Neuronal stem cell (in vitro differentiated cells): ENCODE data around the gene NTSR1.

Experiments
- DNase-seq: peaks from one replicate; pipeline ENCODE4 v3.0.0-alpha.2; 2013; ENCODE audit warnings: low spot score
- H2AFZ ChIP-seq: one replicate; pipeline ENCODE4 v1.6.1; 2013; ENCODE audit warnings: mild to moderate bottlenecking, low read length, inconsistent platforms
- H2AK5ac ChIP-seq: 2 replicates; pipeline ENCODE4 v1.6.1; 2013; ENCODE audit warnings: low read depth, mild to moderate bottlenecking, inconsistent platforms, low read length, moderate library complexity, mixed read lengths
- H2BK120ac ChIP-seq: 2 replicates; pipeline ENCODE4 v1.6.1; 2013; ENCODE audit warnings: low read depth, mild to moderate bottlenecking, inconsistent platforms, low read length, moderate library complexity, mixed read lengths
- H2BK12ac ChIP-seq: one replicate; pipeline ENCODE4 v1.6.1; 2013; ENCODE audit warnings: low read length, inconsistent platforms
- H2BK15ac ChIP-seq: 2 replicates; pipeline ENCODE4 v1.6.1; 2013; ENCODE audit warnings: mild to moderate bottlenecking, low read length, inconsistent platforms, mixed read lengths
- H2BK5ac ChIP-seq: one replicate; pipeline ENCODE4 v1.6.1; 2013; ENCODE audit warnings: inconsistent platforms, mild to moderate bottlenecking, low read length, moderate library complexity
- H3K14ac ChIP-seq: one replicate; pipeline ENCODE4 v1.6.1; 2013; ENCODE audit warnings: low read length, inconsistent platforms
- H3K18ac ChIP-seq: 2 replicates; pipeline ENCODE4 v1.6.1; 2013; ENCODE audit warnings: low read length, inconsistent platforms
- H3K23ac ChIP-seq: 2 replicates; pipeline ENCODE4 v1.6.1; 2013; ENCODE audit warnings: low read depth, mild to moderate bottlenecking, mixed read lengths, low read length, inconsistent platforms; ENCODE audit not compliant: poor library complexity
- H3K27ac ChIP-seq: replicated peaks from 3 replicates; pipeline ENCODE4 v1.5.1; 2013; ENCODE audit warnings: low read length, inconsistent platforms
- H3K27me3 ChIP-seq, 3 experiments: 2 replicates each; pipeline ENCODE4 v1.6.1; 2013; ENCODE audit warnings: low read length in 3 of 3, mild to moderate bottlenecking in 2 of 3, inconsistent platforms in 1 of 3, low read depth in 1 of 3, mixed read lengths in 1 of 3, moderate library complexity in 1 of 3; ENCODE audit not compliant: control insufficient read depth in 3 of 3, insufficient read depth in 3 of 3
- H3K36me3 ChIP-seq, 2 donors: replicated peaks in 1 of 2; 2 replicates each; pipeline ENCODE4 v1.6.1; 2013; ENCODE audit warnings: low read length in 2 of 2; ENCODE audit not compliant: control insufficient read depth in 2 of 2, insufficient read depth in 2 of 2
- H3K4ac ChIP-seq: 2 replicates; pipeline ENCODE4 v1.6.1; 2013; ENCODE audit warnings: inconsistent platforms, mild to moderate bottlenecking, low read length, moderate library complexity
- H3K4me1 ChIP-seq, 2 donors: 1 replicate in 1 of 2; 2 replicates in 1 of 2; pipeline ENCODE4 v1.6.1; 2013; ENCODE audit warnings: low read length in 2 of 2, low read depth in 1 of 2; ENCODE audit not compliant: control insufficient read depth in 2 of 2, insufficient read depth in 1 of 2
- H3K4me2 ChIP-seq: one replicate; pipeline ENCODE4 v1.6.1; 2013; ENCODE audit warnings: mild to moderate bottlenecking, low read length, inconsistent platforms; ENCODE audit not compliant: insufficient read depth, poor library complexity, severe bottlenecking
- H3K4me3 ChIP-seq, 2 donors: 2 replicates each; pipeline ENCODE4 v1.5.1; 2013; ENCODE audit warnings: low read length in 2 of 2, mild to moderate bottlenecking in 2 of 2, inconsistent platforms in 1 of 2, moderate library complexity in 1 of 2
- H3K79me1 ChIP-seq: one replicate; pipeline ENCODE4 v1.6.1; 2013; ENCODE audit warnings: low read depth, mild to moderate bottlenecking, inconsistent platforms, low read length, moderate library complexity
- H3K9ac ChIP-seq: one replicate; pipeline ENCODE4 v1.6.1; 2013; ENCODE audit warnings: mild to moderate bottlenecking, low read depth, low read length, inconsistent platforms; ENCODE audit not compliant: poor library complexity
- H3K9me3 ChIP-seq, 2 donors: replicated peaks in 1 of 2; 2 replicates each; pipeline versions ENCODE3 to v1.6.1; 2013; ENCODE audit warnings: low read length in 2 of 2, mild to moderate bottlenecking in 2 of 2, inconsistent platforms in 1 of 2, low read depth in 1 of 2, mixed read lengths in 1 of 2, moderate library complexity in 1 of 2; ENCODE audit not compliant: control insufficient read depth in 2 of 2, insufficient read depth in 1 of 2
- H4K8ac ChIP-seq: one replicate; pipeline ENCODE4 v1.6.1; 2013; ENCODE audit warnings: low read depth, mild to moderate bottlenecking, inconsistent platforms, low read length, moderate library complexity
- H4K91ac ChIP-seq: one replicate; pipeline ENCODE4 v1.6.1; 2013; ENCODE audit warnings: low read length, low read depth, mild to moderate bottlenecking, inconsistent platforms; ENCODE audit not compliant: poor library complexity
- WGBS, 2 donors: extraction: QIAGEN DNeasy Blood & Tissue Kit; methylation state at CpG; one replicate each; pipeline ENCODE4 v1.1.7; 2013; ENCODE audit warnings: missing lambda C conversion rate in 2 of 2, mixed read lengths in 1 of 2; ENCODE audit not compliant: insufficient read length in 2 of 2, insufficient replicate concordance in 1 of 2; ENCODE audit errors: extremely low coverage in 2 of 2; 5-methylcytosine and 5-hydroxymethylcytosine counted together

Gene NTSR1

GRCh38 chr20:62782149-62782892 lies 73.7 kb downstream of the NTSR1 start:
- H3K9ac ChIP-seq: no peak overlapping the region
- no peak overlapping the region for H3K4me2 ChIP-seq
- H2AK5ac ChIP-seq: peak overlapping the region; percentile 11
- H3K36me3 ChIP-seq: no peaks in the 10 kb centered on the region
- H3K23ac ChIP-seq: no peak overlapping the region
- H3K9me3 ChIP-seq: no peaks in the 10 kb centered on the region
- H3K18ac ChIP-seq: no peak overlapping the region
- no CpG with 5 or more reads among the region's 18 CpGs for WGBS, 2 donors
- H3K27ac ChIP-seq: no peak overlapping the region
- peaks cover 5 to 21% of the 10 kb centered on the region in 2 donors for H3K4me1 ChIP-seq
- H3K4me3 ChIP-seq: no peak overlapping the region
- no peak overlapping the region for H2BK12ac ChIP-seq
- H2BK120ac ChIP-seq: no peak overlapping the region
- H2BK15ac ChIP-seq: peak overlapping the region; percentile 7
- H3K79me1 ChIP-seq: peaks cover 2% of the 10 kb centered on the region
- H4K91ac ChIP-seq: no peak overlapping the region
- H2AFZ ChIP-seq: no peak overlapping the region
- no peak overlapping the region for H3K14ac ChIP-seq
- H2BK5ac ChIP-seq: no peak overlapping the region
- H3K4ac ChIP-seq: no peak overlapping the region
- H4K8ac ChIP-seq: no peak overlapping the region
- DNase-seq: no peak
- peaks cover 0 to 20% (median 0%) of the 10 kb centered on the region in 3 experiments for H3K27me3 ChIP-seq

- no peak overlapping the region for H3K4ac ChIP-seq
- no peaks in the 10 kb centered on the region for H3K9me3 ChIP-seq
- H4K8ac ChIP-seq: no peak overlapping the region
- no peak overlapping the region for H2BK5ac ChIP-seq
- H4K91ac ChIP-seq: no peak overlapping the region
- no peaks in the 10 kb centered on the region for H3K36me3 ChIP-seq
- no CpG with 5 or more reads among the region's 9 CpGs for WGBS, 2 donors
- no peak overlapping the region for H3K4me2 ChIP-seq
- H3K14ac ChIP-seq: no peak overlapping the region
- H2AFZ ChIP-seq: no peak overlapping the region
- peak overlapping the region; percentile 15 for H3K9ac ChIP-seq
- peaks cover 0 to 24% (median 0%) of the 10 kb centered on the region in 3 experiments for H3K27me3 ChIP-seq
- H3K79me1 ChIP-seq: no peaks in the 10 kb centered on the region
- H2BK12ac ChIP-seq: no peak overlapping the region
- peak overlapping the region; percentile 41 for H3K18ac ChIP-seq
- peaks cover 5 to 21% of the 10 kb centered on the region in 2 donors for H3K4me1 ChIP-seq
- peak overlapping the region; percentile 7 for H2BK15ac ChIP-seq
- no peak overlapping the region for H3K27ac ChIP-seq
- H2AK5ac ChIP-seq: peak overlapping the region; percentile 11
- no peak overlapping the region for H2BK120ac ChIP-seq
- no peak overlapping the region for H3K23ac ChIP-seq
- no peak for DNase-seq
- no peak overlapping the region for H3K4me3 ChIP-seq
Measured at GRCh38 chr20:62782893-62783278, 74.2 kb downstream of the NTSR1 start.

- peak overlapping the region; percentile 77 for H2BK15ac ChIP-seq
- H2AK5ac ChIP-seq: peak overlapping the region; percentile 48
- no peak overlapping the region for H4K8ac ChIP-seq
- no peaks in the 10 kb centered on the region for H3K36me3 ChIP-seq
- peak overlapping the region; percentile 24 for H2BK120ac ChIP-seq
- H2BK5ac ChIP-seq: peak overlapping the region; percentile 88
- H3K4ac ChIP-seq: peak overlapping the region; percentile 72
- DNase-seq: no peak
- no peak overlapping the region for H4K91ac ChIP-seq
- H3K4me2 ChIP-seq: no peak overlapping the region
- H2BK12ac ChIP-seq: peak overlapping the region; percentile 99
- no peaks in the 10 kb centered on the region for H3K9me3 ChIP-seq
- H3K18ac ChIP-seq: peak overlapping the region; percentile 91
- peaks cover 10 to 21% of the 10 kb centered on the region in 2 donors for H3K4me1 ChIP-seq
- H3K79me1 ChIP-seq: no peaks in the 10 kb centered on the region
- peak overlapping the region; percentile 72 for H3K14ac ChIP-seq
- no CpG with 5 or more reads among the region's 16 CpGs for WGBS, 2 donors
- H2AFZ ChIP-seq: no peak overlapping the region
- no peak overlapping the region for H3K4me3 ChIP-seq
- H3K23ac ChIP-seq: peak overlapping the region; percentile 70
- peaks cover 0 to 27% (median 0%) of the 10 kb centered on the region in 3 experiments for H3K27me3 ChIP-seq
- H3K27ac ChIP-seq: no peak overlapping the region
- peak overlapping the region; percentile 61 for H3K9ac ChIP-seq
Measured at GRCh38 chr20:62784497-62784896, 75.9 kb downstream of the NTSR1 start.

- no peak overlapping the region for H3K23ac ChIP-seq
- no peaks in the 10 kb centered on the region for H3K79me1 ChIP-seq
- peak overlapping the region; percentile 89 for H3K18ac ChIP-seq
- H3K27me3 ChIP-seq: peaks cover 0 to 24% (median 0%) of the 10 kb centered on the region in 3 experiments
- H2AFZ ChIP-seq: no peak overlapping the region
- H3K27ac ChIP-seq: peak overlapping the region; percentile 79
- no peak overlapping the region for H4K8ac ChIP-seq
- H3K4me2 ChIP-seq: no peak overlapping the region
- WGBS, 2 donors: no CpG with 5 or more reads among the region's 11 CpGs
- H3K4me3 ChIP-seq: no peak overlapping the region
- peak overlapping the region; percentile 61 for H3K14ac ChIP-seq
- H2BK15ac ChIP-seq: peak overlapping the region; percentile 89
- H4K91ac ChIP-seq: no peak overlapping the region
- H2BK12ac ChIP-seq: peak overlapping the region; percentile 1
- H2BK5ac ChIP-seq: no peak overlapping the region
- peak overlapping the region; percentile 44 for H2AK5ac ChIP-seq
- H3K9ac ChIP-seq: no peak overlapping the region
- H3K9me3 ChIP-seq: peaks cover 0 to 2% of the 10 kb centered on the region in 2 donors
- DNase-seq: no peak
- H3K4me1 ChIP-seq: peaks cover 10 to 19% of the 10 kb centered on the region in 2 donors
- no peaks in the 10 kb centered on the region for H3K36me3 ChIP-seq
- H3K4ac ChIP-seq: no peak overlapping the region
- H2BK120ac ChIP-seq: no peak overlapping the region
Measured at GRCh38 chr20:62785393-62785792, 76.8 kb downstream of the NTSR1 start.
